H1 (cell line): ENCODE data around the gene ILF3. TPM values are rescaled to one million over a fixed set of nuclear protein-coding genes. Genes with fewer than 3 reads are reported as not detected.

Experiments used
- CTCF ChIA-PET: fragments of 300-600 bp; sonication (Branson Sonifier 250); formaldehyde crosslinking; loops from one replicate; lab custom pipeline; 2021; ENCODE audit not compliant: partially characterized antibody; lab: Charles Lee
- POLR2A ChIA-PET: fragments of 300-600 bp; sonication (Branson Sonifier 250); formaldehyde crosslinking; loops from one replicate; lab custom pipeline; 2021; ENCODE audit warnings: inconsistent platforms; ENCODE audit not compliant: partially characterized antibody; lab: Charles Lee
- DNase-seq, 2 experiments: peaks; one replicate each; pipeline versions ENCODE4 v3.0.0 to v3.0.0-alpha.2; 2010 to 2022; ENCODE audit warnings: low spot score in 2 of 2, low read depth in 1 of 2, mixed read lengths in 1 of 2
- FAIRE-seq: peaks from 2 replicates; lab custom pipeline; 2011; peaks lifted over from hg19 to GRCh38; lab: Jason Lieb, UNC
- H2AFZ ChIP-seq: 2 replicates; pipeline ENCODE4 v1.8.1; 2012; ENCODE audit warnings: low read length, inconsistent platforms
- H2AK5ac ChIP-seq: 2 replicates; pipeline ENCODE4 v1.6.1; 2013; ENCODE audit warnings: low read depth, low read length
- H2BK120ac ChIP-seq: replicated peaks from 2 replicates; pipeline ENCODE3; 2013; ENCODE audit warnings: low read depth, low read length, inconsistent platforms
- H2BK12ac ChIP-seq: 2 replicates; pipeline ENCODE4 v1.6.1; 2013; ENCODE audit warnings: low read depth, low read length
- H2BK15ac ChIP-seq: 2 replicates; pipeline ENCODE4 v1.6.1; 2013; ENCODE audit warnings: low read length
- H2BK20ac ChIP-seq: 2 replicates; pipeline ENCODE4 v1.6.1; 2013; ENCODE audit warnings: low read length
- H2BK5ac ChIP-seq: 2 replicates; pipeline ENCODE4 v1.6.1; 2013; ENCODE audit warnings: low read depth, low read length
- H3K14ac ChIP-seq: 2 replicates; pipeline ENCODE4 v1.6.1; 2013; ENCODE audit warnings: inconsistent platforms; ENCODE audit not compliant: insufficient read length
- H3K18ac ChIP-seq: 2 replicates; pipeline ENCODE4 v1.6.1; 2013; ENCODE audit warnings: low read length; ENCODE audit errors: extremely low read depth
- H3K23ac ChIP-seq: 2 replicates; pipeline ENCODE4 v1.6.1; 2013; ENCODE audit warnings: inconsistent platforms; ENCODE audit not compliant: insufficient read length
- H3K23me2 ChIP-seq: 2 replicates; pipeline ENCODE4 v1.6.1; 2013; ENCODE audit warnings: low read depth, low read length
- H3K27ac ChIP-seq: 2 replicates; pipeline ENCODE4 v1.6.1; 2011; ENCODE audit warnings: low read depth, low read length, inconsistent platforms
- H3K27me3 ChIP-seq, 4 experiments: replicated peaks in 1 of 4; 1 replicate in 1 of 4; 2 replicates in 3 of 4; pipeline versions ENCODE4 v1.6.1 to v1.8.1; 2011 to 2013; ENCODE audit warnings: low read length in 3 of 4, mild to moderate bottlenecking in 3 of 4, inconsistent platforms in 2 of 4, mixed read lengths in 2 of 4, moderate library complexity in 1 of 4; ENCODE audit not compliant: control insufficient read depth in 3 of 4, insufficient read depth in 3 of 4; ENCODE audit errors: extremely low read depth in 1 of 4
- H3K36me3 ChIP-seq, 4 experiments: 2 replicates each; pipeline versions ENCODE4 v1.6.1 to v1.8.1; 2011 to 2013; ENCODE audit warnings: mild to moderate bottlenecking in 4 of 4, low read length in 3 of 4, moderate library complexity in 2 of 4, control low read depth in 1 of 4, inconsistent platforms in 1 of 4; ENCODE audit not compliant: insufficient read depth in 4 of 4, control insufficient read depth in 2 of 4
- H3K4ac ChIP-seq: replicated peaks from 2 replicates; pipeline ENCODE3; 2013; ENCODE audit warnings: low read length, low read depth, mixed read lengths, inconsistent platforms; ENCODE audit not compliant: insufficient read length
- H3K4me1 ChIP-seq, 4 experiments: replicated peaks in 1 of 4; 1 replicate in 1 of 4; 2 replicates in 3 of 4; pipeline versions ENCODE4 v1.6.1 to v1.8.1; 2011 to 2013; ENCODE audit warnings: low read length in 3 of 4, inconsistent platforms in 2 of 4, mixed read lengths in 1 of 4; ENCODE audit not compliant: insufficient read depth in 4 of 4, control insufficient read depth in 3 of 4
- H3K4me2 ChIP-seq, 2 experiments: 2 replicates each; pipeline versions ENCODE4 v1.6.1 to v1.8.1; 2011 to 2013; ENCODE audit warnings: low read depth in 2 of 2, low read length in 2 of 2, control low read depth in 1 of 2, inconsistent platforms in 1 of 2, mild to moderate bottlenecking in 1 of 2; ENCODE audit not compliant: insufficient read depth in 1 of 2
- H3K4me3 ChIP-seq, 4 experiments: fragments of 200-600, 300-600 bp in 1 of 4; sonication (generic), shearing (Covaris generic), sonication (Bioruptor Twin) in 1 of 4; 2 replicates each; pipeline versions ENCODE4 v1.5.1 to v1.8.1; 2011 to 2016; ENCODE audit warnings: low read length in 4 of 4, low read depth in 3 of 4, control low read depth in 2 of 4, inconsistent platforms in 2 of 4, mild to moderate bottlenecking in 2 of 4, mixed read lengths in 1 of 4, moderate library complexity in 1 of 4; ENCODE audit not compliant: insufficient read depth in 2 of 4; ENCODE audit errors: extremely low read depth in 1 of 4
- H3K56ac ChIP-seq: replicated peaks from 2 replicates; pipeline ENCODE3; 2013; ENCODE audit warnings: low read depth, mild to moderate bottlenecking, mixed read lengths, low read length, inconsistent platforms; ENCODE audit not compliant: insufficient read length
- H3K79me1 ChIP-seq: 2 replicates; pipeline ENCODE4 v1.6.1; 2013; ENCODE audit warnings: low read depth, low read length, control low read depth
- H3K79me2 ChIP-seq, 2 experiments: 2 replicates each; pipeline versions ENCODE4 v1.6.1 to v1.8.1; 2012 to 2013; ENCODE audit warnings: low read length in 2 of 2, mild to moderate bottlenecking in 2 of 2, inconsistent platforms in 1 of 2; ENCODE audit not compliant: insufficient read depth in 2 of 2, control insufficient read depth in 1 of 2
- H3K9ac ChIP-seq, 4 experiments: replicated peaks in 1 of 4; 1 replicate in 1 of 4; 2 replicates in 3 of 4; pipeline versions ENCODE4 v1.6.1 to v1.8.1; 2011 to 2013; ENCODE audit warnings: low read depth in 3 of 4, low read length in 3 of 4, control low read depth in 2 of 4, mild to moderate bottlenecking in 2 of 4, moderate library complexity in 2 of 4, inconsistent platforms in 1 of 4; ENCODE audit errors: extremely low read depth in 1 of 4
- H3K9me3 ChIP-seq, 2 experiments: 2 replicates each; pipeline versions ENCODE4 v1.6.1 to v1.8.1; 2012 to 2013; ENCODE audit warnings: mild to moderate bottlenecking in 2 of 2, moderate library complexity in 2 of 2, control low read depth in 1 of 2, inconsistent platforms in 1 of 2, low read depth in 1 of 2, low read length in 1 of 2, mixed read lengths in 1 of 2; ENCODE audit not compliant: insufficient read depth in 2 of 2
- H4K20me1 ChIP-seq, 2 experiments: replicated peaks in 1 of 2; 2 replicates each; pipeline versions ENCODE3 to v1.8.1; 2011 to 2013; ENCODE audit warnings: inconsistent platforms in 2 of 2, low read length in 2 of 2, mild to moderate bottlenecking in 1 of 2; ENCODE audit not compliant: insufficient read depth in 2 of 2, control insufficient read depth in 1 of 2
- H4K5ac ChIP-seq: 2 replicates; pipeline ENCODE4 v1.6.1; 2013; ENCODE audit warnings: low read length, low read depth, mixed read lengths, inconsistent platforms; ENCODE audit not compliant: insufficient read length
- H4K8ac ChIP-seq: 2 replicates; pipeline ENCODE4 v1.8.0; 2013; ENCODE audit warnings: mild to moderate bottlenecking, moderate library complexity, low read length, inconsistent platforms; ENCODE audit not compliant: insufficient read depth; ENCODE audit errors: extremely low read depth
- H4K91ac ChIP-seq: replicated peaks from 2 replicates; pipeline ENCODE3; 2013; ENCODE audit warnings: low read length, mixed read lengths, inconsistent platforms; ENCODE audit not compliant: insufficient read length
- PHF8 ChIP-seq: fragments of 200-600 bp; sonication (generic); conservative IDR thresholded peaks from 2 replicates; pipeline ENCODE4 v1.7.1; 2012; ENCODE audit warnings: low read depth, mild to moderate bottlenecking, inconsistent platforms, low read length, moderate library complexity
- WGBS, 2 experiments: shearing (Covaris generic) in 1 of 2; methylation state at CpG; one replicate each; pipeline versions ENCODE4 v1.1.6 to v1.1.7; 2013 to 2015; ENCODE audit warnings: low lambda C conversion rate in 2 of 2, mixed read lengths in 2 of 2, inconsistent platforms in 1 of 2, low coverage in 1 of 2, missing lambda C conversion rate in 1 of 2; ENCODE audit not compliant: insufficient replicate concordance in 2 of 2, insufficient coverage in 1 of 2, insufficient read length in 1 of 2; ENCODE audit errors: extremely low coverage in 1 of 2, missing lambda C conversion rate in 1 of 2; 5-methylcytosine and 5-hydroxymethylcytosine counted together
- polyA plus RNA-seq, 7 experiments: library from polyadenylated mRNA; depleted of rRNA in 3 of 7; stranded (reverse) in 5 of 7; unstranded in 2 of 7; fragments of >200 nt in 5 of 7; fragments of 200-250 nt in 2 of 7; gene quantifications; 1 replicate in 5 of 7; 2 replicates in 1 of 7; 4 replicates in 1 of 7; pipeline versions ENCODE4 v1.2.1 to v1.2.3, GENCODE V29; 2011 to 2013; ENCODE audit warnings: missing spikeins in 2 of 7, mixed read lengths in 2 of 7
- total RNA-seq: library from RNA; stranded (reverse); fragmentation: NEBNext Ultra II Directional; extraction: Animal tissue kit (Norgen Biotek cat#: 25700); gene quantifications from 2 replicates; pipeline ENCODE4 v1.2.1, GENCODE V29; 2021

The ILF3 gene
- total and polyA plus RNA-seq, 2 of the 8 experiments (the other 6 are each of a cell fraction or from before 2014, with no cell fraction given) = 291 to 695 TPM

DNA sequence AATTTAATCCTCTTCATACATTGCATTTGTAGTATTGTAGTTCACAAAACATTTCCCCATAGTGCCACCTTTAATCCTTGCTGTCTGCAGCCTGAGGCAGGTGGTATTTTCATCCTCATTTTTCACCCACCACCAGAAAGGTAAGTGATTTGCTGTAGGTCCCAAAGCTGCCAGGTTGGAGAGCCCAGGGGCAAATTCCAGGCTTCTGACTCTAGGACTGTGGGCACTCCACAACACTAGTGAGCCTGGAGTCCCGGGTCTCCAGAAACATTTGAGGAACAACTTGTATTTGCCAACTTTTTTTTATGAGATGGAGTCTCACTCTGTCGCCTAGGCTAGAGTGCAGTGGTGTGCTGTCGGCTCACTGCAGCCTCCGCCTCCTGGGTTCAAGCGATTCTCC, 6.2 kb downstream of the ILF3 start:
- no peak for TF ChIP-seq PHF8
- H4K5ac ChIP-seq = no peak overlapping the region
- no peaks in the 10 kb centered on the region for H3K9me3 ChIP-seq
- no peak overlapping the region for H3K56ac ChIP-seq
- H2AK5ac ChIP-seq = no peak overlapping the region
- H3K4me3 ChIP-seq = no peak overlapping the region
- H3K9ac ChIP-seq = no peak overlapping the region
- no peak overlapping the region for H2AFZ ChIP-seq
- H2BK120ac ChIP-seq = no peak overlapping the region
- H3K4me1 ChIP-seq = peaks cover 0 to 9% (median 4%) of the 10 kb centered on the region in 4 experiments; a peak in 5 of 7 replicates
- no peak overlapping the region for H3K23ac ChIP-seq
- no peak overlapping the region for H3K18ac ChIP-seq
- H3K79me1 ChIP-seq = no peaks in the 10 kb centered on the region
- ChIA-PET CTCF (no interaction called here), POLR2A (interaction anchor here (1.3 to 59.0 kb wide), 4 partner anchors 10 to 79 kb away, joined by 3 to 1874 read pairs (median 66); partner anchors contain the start of genes DNM2 and QTRT1)
- H2BK12ac ChIP-seq = no peak overlapping the region
- peaks cover 8% of the 10 kb centered on the region for H3K23me2 ChIP-seq
- 94% methylated on average over 4 of the region's 5 CpGs; no CpG with 5 or more reads in 1 of the 2 experiments for WGBS, 2 experiments
- H3K27me3 ChIP-seq = no peaks in the 10 kb centered on the region
- peaks cover 95 to 100% of the 10 kb centered on the region in 2 experiments for H3K79me2 ChIP-seq
- peaks cover 24 to 46% (median 29%) of the 10 kb centered on the region in 4 experiments for H3K36me3 ChIP-seq
- H4K20me1 ChIP-seq = peaks cover 35 to 56% of the 10 kb centered on the region in 2 experiments
- no peak overlapping the region for H2BK20ac ChIP-seq
- H2BK5ac ChIP-seq = no peak overlapping the region
- H4K8ac ChIP-seq = no peak overlapping the region
- no peak for DNase-seq
- no peak overlapping the region; a peak in 1 of 4 replicates for H3K4me2 ChIP-seq
- H3K4ac ChIP-seq = no peak overlapping the region
- no peak overlapping the region for H2BK15ac ChIP-seq
- H3K27ac ChIP-seq = no peak overlapping the region
- no peak overlapping the region for H4K91ac ChIP-seq
- FAIRE-seq = no peak
- H3K14ac ChIP-seq = no peak overlapping the region
